Fibroblast of skin of left biceps (primary cell): ENCODE data around the gene SLC8A1.

ENCODE experiments used
- DNase-seq, 2 experiments: peaks; one replicate each; pipeline ENCODE4 v3.0.0-alpha.2; 2013; ENCODE audit warnings: low read depth in 2 of 2

SLC8A1 gene

DNA sequence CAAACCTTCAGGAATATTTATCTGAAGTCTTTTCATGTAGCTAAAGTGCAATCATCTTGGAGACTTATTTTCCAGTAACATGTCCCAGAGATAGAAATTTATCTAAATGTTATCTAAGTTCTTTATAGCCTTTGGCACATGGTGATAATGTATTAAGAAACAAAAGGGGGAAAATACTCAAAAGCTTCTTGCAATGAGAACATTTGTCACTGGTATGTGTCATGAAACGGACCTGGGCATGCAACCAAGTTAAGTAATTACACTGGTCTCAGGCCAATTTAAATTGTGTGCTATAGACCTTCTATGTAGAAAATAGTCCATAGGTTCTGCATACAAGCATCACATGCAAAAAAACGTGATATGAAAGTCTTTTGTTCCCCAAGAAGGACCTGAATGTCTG is 136.2 kb downstream of the SLC8A1 start:
- peak; percentile 25 to 29 for DNase-seq

DNA sequence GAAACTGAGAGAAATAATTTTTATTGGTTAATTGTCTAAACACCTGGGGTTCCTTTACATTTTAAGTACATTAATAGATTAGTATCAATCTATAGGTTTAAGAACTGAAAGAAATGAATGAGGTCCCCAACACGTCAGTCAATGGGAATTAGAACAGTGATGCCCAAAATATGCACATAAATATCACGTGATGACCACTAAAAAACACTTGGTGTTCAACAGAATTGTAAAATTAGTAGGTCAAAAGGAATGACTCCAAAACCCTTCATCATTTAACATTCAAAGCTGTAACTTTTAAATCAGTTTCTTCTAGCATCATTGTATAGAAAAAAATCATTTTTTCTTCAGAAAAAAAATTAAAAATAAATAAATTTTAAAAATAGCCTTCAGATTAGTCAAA is 140.9 kb downstream of the SLC8A1 start:
- DNase-seq: no peak

DNA sequence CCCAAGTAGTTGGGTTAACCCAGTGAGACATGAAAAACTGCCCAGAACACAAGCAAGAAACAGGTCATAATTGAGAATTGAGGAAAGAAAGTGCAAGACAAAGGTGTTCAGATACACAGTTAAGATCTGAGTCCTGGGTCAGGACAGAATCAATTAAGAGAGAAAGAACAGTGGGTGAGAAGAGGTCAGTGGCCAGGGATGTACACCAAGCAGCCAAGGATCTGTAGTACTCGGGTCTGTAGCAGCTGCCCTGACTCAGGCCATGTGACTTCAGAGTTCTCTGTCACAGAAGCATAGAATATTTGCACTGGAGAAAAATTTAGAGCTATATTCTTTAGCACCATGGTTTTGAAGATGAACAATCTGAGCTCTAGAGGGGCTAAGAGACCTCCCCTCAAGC is 141.6 kb downstream of the SLC8A1 start:
- no peak for DNase-seq

DNA sequence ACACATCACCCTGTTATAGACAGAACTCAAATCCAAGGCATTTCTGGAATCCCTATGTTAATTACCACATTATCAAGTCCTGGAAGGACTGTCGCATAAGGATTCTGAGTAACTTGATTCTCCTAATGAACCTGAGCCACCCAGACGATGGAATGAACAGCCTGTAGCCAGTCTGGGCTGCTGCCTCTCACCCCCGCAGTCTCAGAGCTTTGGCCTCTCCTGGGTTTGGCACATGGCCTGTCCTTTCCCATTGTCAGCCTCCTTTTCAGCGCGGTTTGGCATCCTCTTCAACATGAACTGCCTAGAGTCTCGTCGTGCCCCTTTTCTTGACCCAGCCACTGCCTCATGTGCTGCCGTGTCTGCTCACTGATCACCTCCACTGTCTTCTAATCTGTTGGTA is 147.6 kb downstream of the SLC8A1 start:
- no peak for DNase-seq

DNA sequence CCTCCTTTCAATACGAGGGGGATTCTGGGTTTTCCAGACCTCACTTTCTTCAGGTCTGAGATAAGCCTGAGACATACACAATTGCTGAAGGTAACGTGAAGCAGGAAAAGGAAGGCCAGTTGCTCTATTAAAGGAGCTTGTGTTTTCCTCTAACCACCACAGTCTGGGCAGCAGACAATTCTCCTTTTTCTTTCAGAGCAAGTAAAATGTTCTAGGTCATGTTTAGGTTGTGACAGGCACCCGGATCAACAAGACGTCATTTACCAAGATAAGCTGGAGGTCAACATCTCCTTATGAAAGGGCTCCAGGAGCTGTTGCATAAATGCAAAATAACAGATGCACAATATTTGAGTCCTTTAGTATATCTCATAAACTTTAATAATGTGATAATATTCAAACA is 148.1 kb downstream of the SLC8A1 start:
- no peak for DNase-seq

DNA sequence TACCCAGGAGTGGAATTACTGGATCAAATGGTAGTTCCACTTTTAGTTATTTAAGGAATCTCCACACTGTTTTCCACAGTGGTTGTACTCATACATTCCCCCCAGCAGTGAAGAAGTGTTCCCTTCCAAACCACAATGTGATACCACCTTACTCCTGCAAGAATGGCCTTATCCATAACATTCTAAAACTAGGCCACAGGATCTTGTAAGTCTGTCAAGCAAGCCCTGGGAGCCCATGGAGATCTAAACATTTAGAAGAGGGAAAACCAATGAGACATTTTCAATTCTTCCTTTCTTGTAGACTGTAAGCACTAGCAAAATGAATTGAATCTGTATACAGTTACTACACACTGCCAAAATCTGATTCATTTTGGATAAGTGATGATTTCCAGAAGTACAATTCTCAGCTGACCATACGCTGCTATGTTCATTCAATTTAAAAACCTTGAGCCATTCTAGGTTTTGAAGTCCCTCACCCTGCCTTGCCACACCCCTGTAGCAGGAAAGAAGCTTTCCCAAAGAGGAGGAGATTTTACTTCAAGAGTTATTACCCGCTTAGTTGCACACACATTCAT is 149.1 kb downstream of the SLC8A1 start:
- DNase-seq: no peak

DNA sequence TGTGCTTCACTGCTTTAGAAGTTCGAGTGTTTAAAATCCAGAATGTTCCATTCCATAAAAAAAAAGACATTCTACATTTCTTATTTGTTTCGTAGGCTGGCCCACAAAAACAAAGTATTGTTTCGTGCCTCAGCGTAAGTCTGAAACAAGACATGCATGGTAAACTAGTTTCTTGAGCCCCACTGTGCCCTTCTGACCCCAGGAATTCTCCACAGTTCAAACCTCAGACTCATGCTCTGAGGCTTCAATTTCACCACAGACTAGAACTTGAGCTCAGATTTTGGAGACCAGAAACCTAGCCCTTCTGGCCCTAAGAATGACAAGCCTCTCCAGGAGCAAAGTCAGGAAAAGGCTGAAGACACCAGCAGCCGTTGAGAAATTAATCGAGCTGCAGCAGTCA is 151.5 kb downstream of the SLC8A1 start:
- DNase-seq: no peak

DNA sequence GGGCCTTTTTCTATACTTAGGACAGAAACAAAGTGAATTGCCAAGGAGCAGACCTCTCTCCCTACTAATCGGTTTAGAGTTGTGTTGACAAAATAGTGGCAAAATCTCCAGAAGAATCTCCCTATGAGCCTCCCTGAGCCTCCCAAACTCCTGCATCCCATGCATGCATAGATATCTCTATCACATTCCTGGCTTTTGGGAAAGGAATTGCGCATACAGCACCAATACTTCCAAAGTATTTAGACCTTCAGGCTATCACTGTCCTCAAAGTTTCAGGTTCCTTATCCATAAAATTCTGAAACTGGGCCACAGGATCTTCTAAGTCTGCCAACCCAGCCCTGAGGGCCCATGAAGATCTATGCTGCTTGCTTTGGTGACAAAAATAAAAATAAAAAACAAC is 152.1 kb downstream of the SLC8A1 start:
- no peak for DNase-seq

DNA sequence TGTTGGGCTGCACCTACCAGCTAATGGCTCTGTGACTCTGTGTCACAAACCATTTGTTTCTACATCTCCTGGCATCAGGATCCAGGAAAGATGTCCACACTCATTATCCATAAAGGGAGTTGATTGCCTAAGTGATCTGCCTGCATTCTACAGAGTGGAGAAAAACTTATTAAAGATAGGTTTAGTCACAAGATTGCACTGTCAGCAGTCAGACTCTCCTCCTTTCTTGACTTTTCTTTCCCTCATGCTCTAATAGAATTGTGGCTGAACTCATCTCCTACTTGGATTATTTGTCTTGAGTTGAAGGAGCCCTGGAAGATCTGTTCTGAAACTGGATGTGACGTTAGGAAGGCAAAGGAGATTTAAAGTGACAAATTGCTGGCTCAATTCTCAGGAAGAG is 152.7 kb downstream of the SLC8A1 start:
- no peak for DNase-seq

DNA sequence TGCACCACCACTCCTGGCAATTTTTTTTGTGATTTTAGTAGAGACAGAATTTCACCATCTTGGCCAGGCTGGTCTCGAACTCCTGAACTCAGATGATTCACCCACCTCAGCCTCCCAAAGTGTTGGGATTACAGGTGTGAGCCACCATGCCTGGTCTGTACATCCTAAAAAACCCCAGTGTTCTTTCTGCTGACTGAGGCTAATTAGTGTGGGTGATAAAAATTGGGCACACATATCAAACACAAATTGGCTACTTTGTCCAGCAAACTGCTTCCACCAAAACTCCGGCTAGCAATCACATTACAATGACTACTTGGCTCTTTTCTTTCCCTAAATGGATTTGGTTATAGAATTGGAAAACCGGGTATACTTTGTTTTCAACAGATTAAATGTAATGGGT is 153.9 kb downstream of the SLC8A1 start:
- no peak for DNase-seq

DNA sequence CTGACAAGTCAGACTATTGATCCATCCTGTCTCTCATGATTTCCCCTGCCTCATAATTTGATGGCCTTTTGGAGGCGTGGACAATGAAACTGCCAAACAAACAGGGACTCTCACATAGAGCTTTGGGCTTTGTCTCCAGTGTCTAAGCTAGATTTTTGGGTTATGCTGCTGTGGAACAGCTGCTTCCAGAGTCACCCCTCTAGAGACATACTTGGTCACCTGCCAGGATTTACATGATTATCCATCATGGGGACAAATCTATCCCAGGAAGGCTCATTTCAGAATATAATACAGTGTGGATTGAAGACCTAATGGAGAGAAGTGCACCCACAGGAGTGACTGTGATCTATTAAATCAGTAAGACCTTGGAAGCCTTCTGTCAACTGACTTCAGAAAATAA is 159.6 kb downstream of the SLC8A1 start:
- no peak for DNase-seq

DNA sequence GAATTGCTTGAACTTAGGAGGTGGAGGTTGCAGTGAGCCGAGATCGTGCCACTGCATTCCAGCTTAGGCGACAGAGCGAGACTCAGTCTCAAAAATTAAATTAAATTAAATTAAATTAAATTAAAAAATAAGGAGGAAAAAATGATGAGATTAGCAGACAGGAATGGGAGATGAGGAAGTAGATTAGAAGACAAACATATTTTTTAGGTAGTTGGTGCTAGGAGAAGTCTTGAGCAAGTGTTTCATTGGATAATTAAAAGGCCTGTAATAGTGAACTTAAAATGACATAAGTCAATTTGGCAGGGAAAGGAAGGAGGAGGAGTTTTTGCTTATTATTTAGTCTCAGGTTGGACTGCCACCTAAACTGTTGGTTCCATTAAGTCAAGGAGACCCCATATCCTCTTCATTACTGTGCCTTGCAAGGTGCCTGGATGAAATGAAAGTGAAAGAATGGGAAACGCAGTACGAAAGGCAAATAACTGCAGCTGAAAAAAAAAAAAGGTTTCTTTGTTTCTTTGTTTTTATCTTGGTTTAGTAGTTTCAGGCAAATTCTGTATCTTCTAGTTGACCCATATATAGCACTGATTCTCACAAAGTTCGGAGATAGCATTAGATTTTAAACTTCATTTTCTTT is 162.0 kb downstream of the SLC8A1 start:
- no peak for DNase-seq

DNA sequence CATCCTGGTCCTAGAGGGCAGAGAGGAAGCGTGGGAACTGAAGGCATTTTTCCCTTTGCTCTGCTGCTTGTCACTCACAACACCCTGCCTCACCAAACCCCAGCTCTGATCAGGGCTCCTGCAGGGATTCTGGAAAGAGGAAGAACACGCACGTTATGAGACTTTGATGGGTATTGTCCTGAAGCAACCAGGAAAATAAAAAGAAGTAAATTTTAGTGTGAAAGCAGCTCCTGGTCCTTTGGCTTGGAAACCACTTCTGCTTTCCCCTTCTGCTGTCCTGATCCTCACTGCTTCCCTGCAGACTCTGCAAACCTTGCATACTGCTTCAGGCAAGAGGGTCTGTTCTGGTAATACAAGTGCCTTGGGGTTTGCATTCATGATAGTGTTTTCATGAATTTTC is 164.1 kb downstream of the SLC8A1 start:
- no peak for DNase-seq

DNA sequence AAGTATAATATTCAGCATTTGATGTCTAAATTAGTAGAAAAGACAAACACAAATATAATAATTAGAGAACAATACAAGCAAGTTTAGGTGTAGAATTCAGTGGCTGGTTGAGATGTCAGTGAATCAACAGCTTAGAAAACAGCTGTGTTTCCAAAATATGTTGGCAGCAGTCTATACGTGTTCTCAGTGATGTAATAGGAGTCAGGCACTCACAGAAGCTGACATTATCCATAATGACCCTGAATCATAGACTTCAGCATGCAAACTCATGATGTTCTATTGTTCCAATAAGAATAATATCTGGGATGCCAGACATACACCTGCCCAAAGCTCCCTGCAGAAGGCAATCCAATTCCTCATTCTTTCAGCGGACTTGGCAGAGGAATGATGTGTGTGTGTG is 164.7 kb downstream of the SLC8A1 start:
- DNase-seq: no peak

DNA sequence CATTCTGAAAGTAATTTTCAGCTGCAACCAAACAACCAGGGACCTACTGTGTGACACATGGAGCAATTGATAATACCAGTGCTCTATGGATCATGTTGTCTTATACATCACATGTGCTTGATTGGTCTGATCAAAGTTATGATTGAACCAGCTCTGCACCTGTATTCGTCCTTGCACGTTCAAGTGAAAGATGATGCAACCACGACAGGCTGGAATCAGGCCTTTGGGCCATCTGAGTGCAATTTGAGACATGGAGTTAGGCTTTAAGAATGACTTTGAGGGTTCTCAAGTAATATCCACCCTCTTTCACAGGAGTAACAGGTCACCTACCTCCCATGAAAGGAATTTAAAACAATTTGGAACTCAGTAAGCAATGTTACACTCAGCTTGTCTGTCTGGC is 165.2 kb downstream of the SLC8A1 start:
- no peak for DNase-seq

DNA sequence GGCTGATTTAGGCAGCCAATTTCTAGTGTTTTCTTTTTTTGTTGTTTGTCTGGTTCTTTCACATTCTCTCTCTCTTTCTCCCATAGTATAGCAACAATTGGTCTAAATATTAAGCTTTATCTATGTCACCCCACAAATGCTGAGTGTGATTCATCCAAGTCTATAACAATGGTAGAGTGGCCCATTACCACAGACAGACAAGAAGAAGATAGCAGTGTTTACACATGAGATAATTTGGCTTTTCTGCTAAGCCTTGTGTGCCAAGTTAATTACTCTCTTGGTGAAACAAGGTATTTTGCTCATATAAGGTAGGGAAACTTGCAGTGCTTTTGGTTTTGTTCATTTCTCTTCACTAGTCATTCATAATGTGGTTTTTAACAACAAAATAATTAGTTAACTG is 166.5 kb downstream of the SLC8A1 start:
- no peak for DNase-seq

DNA sequence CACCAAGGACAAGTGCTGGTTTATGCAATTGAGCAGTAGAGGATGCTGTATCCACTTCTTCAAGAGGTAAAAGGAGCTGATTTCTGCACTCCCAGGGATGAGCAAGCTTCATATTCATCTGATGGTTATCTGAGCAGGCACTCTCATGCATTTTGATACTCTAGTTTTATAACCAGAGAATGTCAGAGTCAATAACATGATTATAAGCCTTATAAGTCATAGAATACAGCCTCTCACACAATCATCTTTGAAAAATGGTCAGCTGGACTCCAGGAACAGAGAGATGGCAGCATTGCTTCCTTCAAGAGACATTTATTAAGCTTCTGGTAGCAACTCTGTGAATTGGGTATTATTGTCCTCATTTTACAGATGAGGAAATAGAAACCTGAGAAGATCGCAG is 167.1 kb downstream of the SLC8A1 start:
- DNase-seq: no peak

DNA sequence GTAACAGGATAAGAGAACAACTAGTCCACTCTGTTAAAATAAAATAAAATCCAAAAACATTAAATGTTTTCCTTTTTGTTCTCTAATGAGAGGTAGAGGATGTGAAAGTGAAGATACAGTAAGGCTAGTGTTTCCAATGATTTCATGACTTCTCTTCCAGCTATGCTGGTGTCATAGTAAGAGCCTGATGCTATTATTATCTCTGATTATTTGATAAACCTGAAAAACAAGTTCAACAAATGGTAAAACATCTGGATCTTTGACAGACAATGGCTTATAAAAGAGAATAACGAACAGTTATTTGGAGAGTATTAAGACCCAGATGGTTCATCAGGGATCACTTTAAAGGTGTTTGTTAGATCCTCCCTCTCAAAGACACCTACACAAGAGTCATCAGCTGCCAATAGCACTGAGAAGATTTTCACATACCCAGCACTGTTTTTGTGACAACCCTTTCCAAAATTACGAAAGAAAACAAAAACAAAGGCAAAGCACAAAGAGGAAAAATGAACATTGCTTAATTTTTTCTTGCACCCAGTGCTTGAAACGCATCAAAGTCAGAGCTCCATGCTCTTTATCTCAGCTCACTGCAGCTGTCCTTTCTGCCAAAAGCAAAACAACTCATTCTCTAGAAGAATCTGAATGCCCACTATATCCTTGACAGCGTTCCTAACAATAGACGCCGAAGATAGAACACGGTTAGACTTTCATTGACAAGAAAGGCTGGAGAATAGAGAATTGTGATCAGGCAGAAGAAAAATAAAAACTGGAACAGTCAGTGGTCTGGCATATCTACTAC is 168.6 kb downstream of the SLC8A1 start:
- DNase-seq: no peak

DNA sequence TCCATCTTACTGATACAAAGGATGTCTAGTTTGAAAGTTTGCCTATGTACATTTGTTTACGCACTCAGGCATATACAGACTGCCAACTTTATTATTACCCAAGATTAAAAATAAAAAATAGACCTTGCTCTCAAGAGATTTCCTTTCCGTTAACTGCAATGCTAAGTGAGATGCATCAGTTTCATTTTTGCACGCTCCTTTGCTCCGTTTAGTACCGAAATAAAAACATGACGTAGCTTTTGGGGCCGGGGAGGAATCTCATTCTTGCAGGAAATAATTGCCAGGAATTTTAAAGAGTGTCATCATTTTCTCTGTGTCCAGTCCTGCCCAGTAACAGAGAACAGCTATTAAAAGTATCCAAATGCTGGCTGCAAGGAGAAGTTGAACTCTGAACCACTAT is 169.5 kb downstream of the SLC8A1 start:
- no peak for DNase-seq

DNA sequence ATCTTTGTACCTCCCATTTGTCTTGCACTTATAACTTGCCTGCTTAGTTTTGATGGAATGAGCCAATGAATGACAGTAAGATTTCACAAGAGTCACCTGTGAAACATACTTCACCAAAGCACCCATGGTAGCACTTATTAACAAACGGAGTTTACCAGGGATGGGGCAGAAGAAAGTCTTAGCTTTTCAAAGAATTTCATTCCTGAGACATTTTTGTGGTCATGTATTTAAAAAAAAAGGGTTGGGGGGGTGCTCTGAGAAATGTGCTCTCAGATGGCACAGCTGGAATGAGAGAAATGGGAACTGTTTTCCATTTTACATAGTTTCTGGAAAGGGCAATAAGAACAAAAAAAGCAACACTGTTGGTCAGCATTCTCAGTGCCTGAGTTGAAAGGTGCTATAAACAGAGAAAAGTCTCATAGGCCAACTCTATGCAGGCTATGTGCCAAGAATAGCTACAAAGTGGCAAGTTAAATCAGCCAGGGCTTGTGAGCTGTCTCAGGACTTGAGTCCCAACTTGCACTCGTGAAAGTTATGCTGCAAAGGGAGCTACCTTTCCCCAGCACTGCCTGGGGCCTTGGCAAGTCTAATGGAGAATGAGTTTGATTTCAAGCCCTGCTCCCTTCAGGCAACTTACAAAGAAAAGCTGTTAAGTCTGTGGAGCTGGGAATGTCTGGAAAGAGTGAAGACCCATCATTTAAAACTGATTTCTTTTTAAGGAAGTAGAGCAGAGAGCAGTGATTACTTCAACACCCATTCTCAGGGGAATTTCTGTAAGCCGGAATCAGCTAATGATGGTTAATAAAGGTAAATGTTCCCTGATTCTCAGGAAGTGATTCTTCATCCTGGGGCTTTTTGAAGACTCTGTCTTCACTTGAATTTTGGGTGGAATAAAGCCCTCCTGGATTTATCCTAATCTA is 170.6 kb downstream of the SLC8A1 start:
- DNase-seq: peak; percentile 33 to 39

DNA sequence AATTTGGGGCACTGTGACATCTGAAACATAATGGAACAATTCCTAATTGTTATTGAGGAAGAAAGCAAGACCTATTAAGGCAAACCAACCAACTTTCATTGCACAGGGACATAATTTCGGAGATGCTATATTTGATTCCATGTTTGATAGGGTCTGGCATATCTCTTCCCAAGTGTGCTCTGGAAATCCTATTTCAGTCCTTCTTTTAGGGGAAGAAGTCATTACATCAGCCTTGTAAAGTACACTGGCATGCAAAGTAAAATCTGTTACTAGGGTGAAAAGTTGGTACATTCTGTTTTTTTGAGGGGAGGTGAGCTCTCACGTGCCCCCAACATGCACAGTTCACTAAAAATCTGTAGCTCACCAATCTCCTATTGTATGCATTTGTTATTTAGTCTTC is 172.4 kb downstream of the SLC8A1 start:
- DNase-seq: no peak

DNA sequence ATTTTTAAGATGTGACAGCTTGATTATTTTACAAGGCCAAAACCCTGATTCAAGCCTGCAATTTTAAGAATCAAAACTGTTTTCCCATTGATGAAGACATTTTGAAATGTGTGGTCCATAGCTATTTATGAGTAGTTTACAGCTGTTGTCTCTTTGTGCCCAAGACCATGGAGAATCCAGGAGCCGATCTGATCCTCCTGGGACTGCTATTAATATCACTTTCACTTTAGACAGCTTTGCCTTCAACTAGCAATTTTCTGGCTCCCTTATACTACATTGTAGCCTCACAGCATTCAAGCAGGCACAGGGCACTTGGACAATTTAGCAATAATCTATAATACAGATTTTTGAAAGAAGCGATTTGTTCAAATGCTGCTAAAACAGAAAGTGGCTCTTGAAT is 172.9 kb downstream of the SLC8A1 start:
- no peak for DNase-seq
